Esophagus muscularis mucosa (tissue), 4 donors: ENCODE measurements around the gene BACE2. TPM values are rescaled to one million over a fixed set of nuclear protein-coding genes. Genes with fewer than 3 reads are reported as not detected.

Experiments used
- DNase-seq: peaks from one replicate; pipeline ENCODE4 v3.0.0-alpha.2; 2017; ENCODE audit errors: extremely low spot score
- H3K27ac ChIP-seq, 4 donors: fragments of 200-600 bp; sonication (generic); replicated peaks in 1 of 4; 1 replicate in 3 of 4; 2 replicates in 1 of 4; pipeline ENCODE4 v1.5.1; 2016 to 2019; ENCODE audit warnings: mild to moderate bottlenecking in 1 of 4
- H3K27me3 ChIP-seq, 4 donors: fragments of 200-600 bp; sonication (generic); one replicate each; pipeline versions ENCODE4 v1.5.1 to v1.6.0; 2016 to 2019
- H3K36me3 ChIP-seq, 4 donors: fragments of 200-600 bp; sonication (generic); one replicate each; pipeline ENCODE4 v1.5.1; 2016 to 2019
- H3K4me1 ChIP-seq, 4 donors: fragments of 200-600 bp; sonication (generic); one replicate each; pipeline ENCODE4 v1.5.1; 2016 to 2019
- H3K4me3 ChIP-seq, 4 donors: fragments of 200-600 bp; sonication (generic); 1 replicate in 2 of 4; 2 replicates in 2 of 4; pipeline ENCODE4 v1.5.1; 2016 to 2019; ENCODE audit warnings: mild to moderate bottlenecking in 4 of 4, moderate library complexity in 1 of 4
- H3K9me3 ChIP-seq, 4 donors: fragments of 200-600 bp; sonication (generic); 1 replicate in 3 of 4; 2 replicates in 1 of 4; pipeline ENCODE4 v1.5.1; 2016 to 2019
- CTCF ChIP-seq, 3 experiments: fragments of 200-600 bp in 2 of 3; fragments of 450-650 bp in 1 of 3; sonication (generic) in 2 of 3; IDR thresholded peaks; one replicate each; pipeline ENCODE4 v1.5.1; 2017 to 2019; ENCODE audit warnings: antibody characterized with exemption in 3 of 3, mild to moderate bottlenecking in 2 of 3, moderate library complexity in 1 of 3
- EP300 ChIP-seq: sonication (generic); formaldehyde crosslinking; IDR thresholded peaks from one replicate; pipeline ENCODE4 v1.6.1; 2017; ENCODE audit warnings: antibody characterized with exemption
- POLR2A ChIP-seq: fragments of 450-650 bp; IDR thresholded peaks from one replicate; pipeline ENCODE4 v1.6.1; 2017; ENCODE audit warnings: antibody characterized with exemption, moderate library complexity, mild to moderate bottlenecking, low read depth
- POLR2AphosphoS5 ChIP-seq, 2 donors: sonication (generic); formaldehyde crosslinking; IDR thresholded peaks; one replicate each; pipeline ENCODE4 v1.6.1; 2017; ENCODE audit warnings: antibody characterized with exemption in 2 of 2
- WGBS: methylation state at CpG from one replicate; pipeline ENCODE4 v1.1.5; 2018; 5-methylcytosine and 5-hydroxymethylcytosine counted together
- intact Hi-C: fragments of 100-400 bp; cut with DNase I; formaldehyde crosslinking; loops from one replicate; pipeline ENCODE4 v1.15.1; 2023
- total RNA-seq, 4 donors: library from RNA; depleted of rRNA; stranded (reverse); fragments of >200 nt; gene quantifications; one replicate each; pipeline versions ENCODE4 v1.1.0 to v1.2.1, GENCODE V29; 2016

Gene BACE2
- total RNA-seq, 4 donors from 2014 or later: 44.9 to 61.6 (median 58.2) TPM

- Histone ChIP-seq H3K4me3 (no peak overlapping the region), H3K4me1 (peaks cover 0 to 11% (median 2%) of the 10 kb centered on the region in 4 donors), H3K9me3 (no peaks in the 10 kb centered on the region), H3K36me3 (peaks cover 0 to 20% (median 12%) of the 10 kb centered on the region in 4 donors), H3K27ac (no peak overlapping the region), H3K27me3 (peaks cover 0 to 7% (median 0%) of the 10 kb centered on the region in 4 donors)
- TF ChIP-seq CTCF (IDR thresholded peaks at IDR 0.05): no peak
- TF ChIP-seq POLR2A: no peak
- TF ChIP-seq POLR2AphosphoS5 (IDR thresholded peaks at IDR 0.05): no peak
- no peak for TF ChIP-seq EP300
- peak; percentile 74 for DNase-seq
- intact Hi-C loops: no loop called here
- WGBS: 61% methylated on average over 12 of the region's 18 CpGs
These were observed 112.4 kb downstream of the BACE2 start for GRCh38 chr21:41280115-41280919.

- intact Hi-C loops: loop anchor here (2.0 kb wide), 1 partner anchor 178 kb away; no protein-coding TSS in a partner anchor
- Histone ChIP-seq H3K4me3 (no peak overlapping the region), H3K9me3 (no peaks in the 10 kb centered on the region), H3K4me1 (peaks cover 0 to 11% (median 2%) of the 10 kb centered on the region in 4 donors), H3K36me3 (no peaks in the 10 kb centered on the region), H3K27ac (no peak overlapping the region), H3K27me3 (peaks cover 0 to 9% (median 0%) of the 10 kb centered on the region in 4 donors)
- DNase-seq: no peak
- no peak for TF ChIP-seq POLR2A
- TF ChIP-seq EP300: no peak
- no peak for TF ChIP-seq CTCF (IDR thresholded peaks at IDR 0.05)
- TF ChIP-seq POLR2AphosphoS5 (IDR thresholded peaks at IDR 0.05): no peak
- WGBS: 60% methylated on average over 3 of the region's 3 CpGs
These were observed 114.5 kb downstream of the BACE2 start for GRCh38 chr21:41282412-41282811.

GRCh38 chr21:41283211-41283818, 115.4 kb downstream of the BACE2 start:
- H3K27ac ChIP-seq: no peak overlapping the region
- WGBS: 8% methylated on average over 8 of the region's 8 CpGs
- peaks cover 0 to 9% (median 0%) of the 10 kb centered on the region in 4 donors for H3K27me3 ChIP-seq
- no peaks in the 10 kb centered on the region for H3K36me3 ChIP-seq
- intact Hi-C loops: loop anchor here (2.0 kb wide), 1 partner anchor 177 kb away; no protein-coding TSS in a partner anchor
- DNase-seq: peak; percentile 91
- H3K9me3 ChIP-seq: no peaks in the 10 kb centered on the region
- TF ChIP-seq POLR2A (no peak), POLR2AphosphoS5 (IDR thresholded peaks at IDR 0.05) (no peak), EP300 (no peak), CTCF (IDR thresholded peaks at IDR 0.05) (peak; percentile 65 to 80 (median 77))
- peaks cover 0 to 11% (median 2%) of the 10 kb centered on the region in 4 donors for H3K4me1 ChIP-seq
- H3K4me3 ChIP-seq: no peak overlapping the region

GRCh38 chr21:41289431-41289830, 121.5 kb downstream of the BACE2 start:
- intact Hi-C loops: no loop called here
- H3K36me3 ChIP-seq: no peaks in the 10 kb centered on the region
- no peak for TF ChIP-seq POLR2AphosphoS5 (IDR thresholded peaks at IDR 0.05)
- no peak for TF ChIP-seq EP300
- TF ChIP-seq CTCF (IDR thresholded peaks at IDR 0.05): no peak
- TF ChIP-seq POLR2A: no peak
- DNase-seq: peak; percentile 78
- H3K27ac ChIP-seq: no peak overlapping the region
- H3K4me3 ChIP-seq: no peak overlapping the region
- WGBS: 82% methylated on average over 11 of the region's 13 CpGs
- H3K27me3 ChIP-seq: peaks cover 0 to 44% (median 2%) of the 10 kb centered on the region in 4 donors
- H3K4me1 ChIP-seq: no peaks in the 10 kb centered on the region
- no peaks in the 10 kb centered on the region for H3K9me3 ChIP-seq
